Mucosa of stomach (tissue), 1 donor: ENCODE results near the gene SHANK3.

Experiments used
- H3K27me3 ChIP-seq: one replicate; pipeline ENCODE4 v1.7.0; 2013; ENCODE audit warnings: mild to moderate bottlenecking, low read length; ENCODE audit not compliant: control insufficient read depth, insufficient read depth
- H3K36me3 ChIP-seq: one replicate; pipeline ENCODE4 v1.7.0; 2013; ENCODE audit warnings: low read length; ENCODE audit not compliant: control insufficient read depth, insufficient read depth
- H3K4me1 ChIP-seq: one replicate; pipeline ENCODE4 v1.7.0; 2013; ENCODE audit warnings: mild to moderate bottlenecking, low read length; ENCODE audit not compliant: control insufficient read depth, insufficient read depth
- H3K4me3 ChIP-seq: one replicate; pipeline ENCODE4 v1.7.0; 2013; ENCODE audit warnings: low read length
- H3K9ac ChIP-seq: one replicate; pipeline ENCODE4 v1.7.0; 2013; ENCODE audit warnings: mild to moderate bottlenecking, low read length, moderate library complexity
- H3K9me3 ChIP-seq: one replicate; pipeline ENCODE4 v1.7.0; 2013; ENCODE audit warnings: mild to moderate bottlenecking, low read length, moderate library complexity; ENCODE audit not compliant: control insufficient read depth
- donor health status: Pancreatic carcinoma.

The SHANK3 gene

GRCh38 chr22:50675553-50676179, 3.0 kb downstream of the SHANK3 start:
- Histone ChIP-seq H3K36me3 (no peaks in the 10 kb centered on the region), H3K4me1 (no peaks in the 10 kb centered on the region), H3K4me3 (no peak overlapping the region), H3K9me3 (no peaks in the 10 kb centered on the region), H3K27me3 (peaks cover 43% of the 10 kb centered on the region), H3K9ac (no peak overlapping the region)

- no peaks in the 10 kb centered on the region for H3K9me3 ChIP-seq
- no peaks in the 10 kb centered on the region for H3K4me1 ChIP-seq
- H3K4me3 ChIP-seq, result no peak overlapping the region
- peaks cover 37% of the 10 kb centered on the region for H3K27me3 ChIP-seq
- no peaks in the 10 kb centered on the region for H3K36me3 ChIP-seq
- no peak overlapping the region for H3K9ac ChIP-seq
Measured at GRCh38 chr22:50676180-50676636, 3.6 kb downstream of the SHANK3 start.

- no peak overlapping the region for H3K9ac ChIP-seq
- peaks cover 33% of the 10 kb centered on the region for H3K27me3 ChIP-seq
- H3K36me3 ChIP-seq, result no peaks in the 10 kb centered on the region
- H3K4me1 ChIP-seq, result no peaks in the 10 kb centered on the region
- H3K4me3 ChIP-seq, result no peak overlapping the region
- H3K9me3 ChIP-seq, result no peaks in the 10 kb centered on the region
Measured at GRCh38 chr22:50676661-50677492, 4.3 kb downstream of the SHANK3 start.

GRCh38 chr22:50677493-50678217, 5.0 kb downstream of the SHANK3 start:
- Histone ChIP-seq H3K4me3 (no peak overlapping the region), H3K9ac (no peak overlapping the region), H3K27me3 (peaks cover 26% of the 10 kb centered on the region), H3K36me3 (no peaks in the 10 kb centered on the region), H3K9me3 (no peaks in the 10 kb centered on the region), H3K4me1 (no peaks in the 10 kb centered on the region)

- peaks cover 20% of the 10 kb centered on the region for H3K27me3 ChIP-seq
- no peak overlapping the region for H3K9ac ChIP-seq
- H3K4me1 ChIP-seq, result no peaks in the 10 kb centered on the region
- H3K4me3 ChIP-seq, result no peak overlapping the region
- H3K9me3 ChIP-seq, result no peaks in the 10 kb centered on the region
- no peaks in the 10 kb centered on the region for H3K36me3 ChIP-seq
Measured at GRCh38 chr22:50678218-50678650, 5.6 kb downstream of the SHANK3 start.

GRCh38 chr22:50678651-50679521, 6.3 kb downstream of the SHANK3 start:
- H3K4me1 ChIP-seq, result no peaks in the 10 kb centered on the region
- no peaks in the 10 kb centered on the region for H3K9me3 ChIP-seq
- no peak overlapping the region for H3K9ac ChIP-seq
- H3K27me3 ChIP-seq, result peaks cover 14% of the 10 kb centered on the region
- H3K36me3 ChIP-seq, result no peaks in the 10 kb centered on the region
- no peak overlapping the region for H3K4me3 ChIP-seq

GRCh38 chr22:50683086-50683993, 10.7 kb downstream of the SHANK3 start:
- H3K36me3 ChIP-seq, result no peaks in the 10 kb centered on the region
- no peak overlapping the region for H3K4me3 ChIP-seq
- H3K4me1 ChIP-seq, result no peaks in the 10 kb centered on the region
- peaks cover 3% of the 10 kb centered on the region for H3K27me3 ChIP-seq
- no peaks in the 10 kb centered on the region for H3K9me3 ChIP-seq
- H3K9ac ChIP-seq, result no peak overlapping the region

GRCh38 chr22:50683994-50684371, 11.4 kb downstream of the SHANK3 start:
- no peaks in the 10 kb centered on the region for H3K36me3 ChIP-seq
- no peaks in the 10 kb centered on the region for H3K4me1 ChIP-seq
- no peak overlapping the region for H3K9ac ChIP-seq
- no peaks in the 10 kb centered on the region for H3K9me3 ChIP-seq
- no peak overlapping the region for H3K4me3 ChIP-seq
- H3K27me3 ChIP-seq, result peaks cover 3% of the 10 kb centered on the region

- Histone ChIP-seq H3K4me3 (no peak overlapping the region), H3K4me1 (no peaks in the 10 kb centered on the region), H3K9ac (no peak overlapping the region), H3K36me3 (no peaks in the 10 kb centered on the region), H3K9me3 (no peaks in the 10 kb centered on the region), H3K27me3 (peaks cover 3% of the 10 kb centered on the region)
Measured at GRCh38 chr22:50684501-50684900, 11.9 kb downstream of the SHANK3 start.

- Histone ChIP-seq H3K36me3 (no peaks in the 10 kb centered on the region), H3K9me3 (no peaks in the 10 kb centered on the region), H3K27me3 (peaks cover 3% of the 10 kb centered on the region), H3K4me3 (no peak overlapping the region), H3K4me1 (no peaks in the 10 kb centered on the region), H3K9ac (no peak overlapping the region)
Measured at GRCh38 chr22:50684986-50685385, 12.4 kb downstream of the SHANK3 start.

GRCh38 chr22:50686794-50687193, 14.2 kb downstream of the SHANK3 start:
- Histone ChIP-seq H3K9ac (no peak overlapping the region), H3K27me3 (peaks cover 3% of the 10 kb centered on the region), H3K36me3 (no peaks in the 10 kb centered on the region), H3K4me1 (no peaks in the 10 kb centered on the region), H3K4me3 (no peak overlapping the region), H3K9me3 (no peaks in the 10 kb centered on the region)
